Astrocyte of the cerebellum (primary cell): ENCODE measurements around the gene STRA6.
A peak's percentile ranks its signal among the peaks of the same experiment; 100 is the strongest.

ENCODE experiments used
- DNase-seq: peaks from one replicate; pipeline ENCODE4 v3.0.0-alpha.2; 2011; ENCODE audit warnings: low read depth
- H3K4me3 ChIP-seq: 2 replicates; pipeline ENCODE4 v1.5.1; 2011; ENCODE audit warnings: mild to moderate bottlenecking, low read depth, low read length, moderate library complexity
- CTCF ChIP-seq: IDR thresholded peaks from 2 replicates; pipeline ENCODE4 v1.5.1; 2012; ENCODE audit warnings: low read length, low read depth, moderate library complexity, mild to moderate bottlenecking; ENCODE audit errors: missing control alignments
- in situ Hi-C: cut with HindIII; loops from 2 replicates; pipeline ENCODE4 v1.10.0; 2017; ENCODE audit warnings: low sequenced_read_pairs

STRA6 gene

GRCh38 chr15:74138642-74139041, 63.9 kb downstream of the STRA6 start:
- no peak for TF ChIP-seq CTCF
- in situ Hi-C loops, result no loop called here
- no peak for DNase-seq
- no peak overlapping the region for H3K4me3 ChIP-seq

GRCh38 chr15:74137537-74137894, 65.1 kb downstream of the STRA6 start:
- no peak for TF ChIP-seq CTCF
- in situ Hi-C loops, result no loop called here
- DNase-seq, result no peak
- no peak overlapping the region for H3K4me3 ChIP-seq

- H3K4me3 ChIP-seq, result peak overlapping the region; percentile 40
- no peak for DNase-seq
- no peak for TF ChIP-seq CTCF
- in situ Hi-C loops, result no loop called here
Measured at GRCh38 chr15:74136814-74137536, 65.6 kb downstream of the STRA6 start.

GRCh38 chr15:74136540-74136813, 66.1 kb downstream of the STRA6 start:
- TF ChIP-seq CTCF, result no peak
- in situ Hi-C loops, result no loop called here
- peak overlapping the region; percentile 40 for H3K4me3 ChIP-seq
- DNase-seq, result no peak

GRCh38 chr15:74135041-74135565, 67.5 kb downstream of the STRA6 start:
- no peak overlapping the region for H3K4me3 ChIP-seq
- no peak for DNase-seq
- in situ Hi-C loops, result no loop called here
- TF ChIP-seq CTCF, result no peak

- H3K4me3 ChIP-seq, result no peak overlapping the region
- no peak for DNase-seq
- in situ Hi-C loops, result no loop called here
- TF ChIP-seq CTCF, result peak; percentile 58
Measured at GRCh38 chr15:74134387-74135027, 68.1 kb downstream of the STRA6 start.
